Right atrium auricular region (tissue), 2 donors: ENCODE results near the gene SYT14. TPM values are rescaled to one million over a fixed set of nuclear protein-coding genes. Genes with fewer than 3 reads are reported as not detected.
"Not testable (repeated sequence)": the region's sequence is repeated elsewhere in the genome, so short reads cannot be mapped to it uniquely, and the experiment has no call there.

ENCODE experiments used
- DNase-seq: peaks from one replicate; pipeline ENCODE4 v3.0.0-alpha.2; 2019; ENCODE audit warnings: low spot score
- H3K27ac ChIP-seq, 2 donors: fragments of 200-600 bp; sonication (generic); 1 replicate in 1 of 2; 2 replicates in 1 of 2; pipeline ENCODE4 v1.5.1; 2016 to 2019
- H3K27me3 ChIP-seq, 2 donors: fragments of 200-600 bp; sonication (generic); one replicate each; pipeline versions ENCODE4 v1.5.1 to v1.6.0; 2017 to 2019
- H3K36me3 ChIP-seq: fragments of 200-600 bp; sonication (generic); one replicate; pipeline ENCODE4 v1.5.1; 2016
- H3K4me1 ChIP-seq, 2 donors: fragments of 200-600 bp; sonication (generic); one replicate each; pipeline versions ENCODE4 v1.5.1 to v1.6.0; 2017 to 2019
- H3K4me3 ChIP-seq, 2 donors: fragments of 200-600 bp; sonication (generic); 1 replicate in 1 of 2; 2 replicates in 1 of 2; pipeline ENCODE4 v1.5.1; 2017 to 2019; ENCODE audit warnings: mild to moderate bottlenecking in 1 of 2, moderate library complexity in 1 of 2
- H3K9me3 ChIP-seq, 2 donors: fragments of 200-600 bp; sonication (generic); one replicate each; pipeline ENCODE4 v1.5.1; 2019
- CTCF ChIP-seq, 2 donors: fragments of 200-600 bp; sonication (generic); IDR thresholded peaks; one replicate each; pipeline ENCODE4 v1.5.1; 2019; ENCODE audit warnings: antibody characterized with exemption in 2 of 2
- total RNA-seq, 2 donors: library from RNA; depleted of rRNA; stranded (reverse); fragments of >200 nt; gene quantifications; one replicate each; pipeline ENCODE4 v1.1.0, GENCODE V29; 2016

The SYT14 gene
- total RNA-seq, 2 donors from 2014 or later: 0.04 TPM; not detected in 1

- TF ChIP-seq CTCF (IDR thresholded peaks at IDR 0.05): no peak
- H3K27ac ChIP-seq: no peak overlapping the region
- H3K9me3 ChIP-seq: no peaks in the 10 kb centered on the region
- no peak overlapping the region for H3K4me3 ChIP-seq
- DNase-seq: no peak
- no peaks in the 10 kb centered on the region for H3K4me1 ChIP-seq
- H3K27me3 ChIP-seq: no peaks in the 10 kb centered on the region
- H3K36me3 ChIP-seq: no peaks in the 10 kb centered on the region
Observed at GRCh38 chr1:209956116-209956515, 18.1 kb downstream of the SYT14 start.

GRCh38 chr1:209959623-209960022 is 21.6 kb downstream of the SYT14 start:
- TF ChIP-seq CTCF (IDR thresholded peaks at IDR 0.05): no peak
- Histone ChIP-seq H3K4me1 (no peaks in the 10 kb centered on the region), H3K4me3 (no peak overlapping the region), H3K27me3 (no peaks in the 10 kb centered on the region), H3K36me3 (no peaks in the 10 kb centered on the region), H3K9me3 (no peaks in the 10 kb centered on the region), H3K27ac (no peak overlapping the region)
- no peak for DNase-seq

GRCh38 chr1:209960926-209961325 is 22.9 kb downstream of the SYT14 start:
- H3K27ac ChIP-seq: no peak overlapping the region
- no peak for TF ChIP-seq CTCF (IDR thresholded peaks at IDR 0.05)
- H3K27me3 ChIP-seq: no peaks in the 10 kb centered on the region
- no peaks in the 10 kb centered on the region for H3K9me3 ChIP-seq
- no peak for DNase-seq
- H3K36me3 ChIP-seq: no peaks in the 10 kb centered on the region
- no peak overlapping the region for H3K4me3 ChIP-seq
- H3K4me1 ChIP-seq: no peaks in the 10 kb centered on the region

- Histone ChIP-seq H3K27me3 (no peaks in the 10 kb centered on the region), H3K36me3 (no peaks in the 10 kb centered on the region), H3K4me3 (no peak overlapping the region), H3K9me3 (no peaks in the 10 kb centered on the region), H3K4me1 (no peaks in the 10 kb centered on the region), H3K27ac (no peak overlapping the region)
- no peak for TF ChIP-seq CTCF (IDR thresholded peaks at IDR 0.05)
- DNase-seq: no peak
Observed at GRCh38 chr1:209962388-209962787, 24.4 kb downstream of the SYT14 start.

GRCh38 chr1:209962856-209963255 is 24.8 kb downstream of the SYT14 start:
- Histone ChIP-seq H3K27me3 (no peaks in the 10 kb centered on the region), H3K4me1 (no peaks in the 10 kb centered on the region), H3K4me3 (no peak overlapping the region), H3K27ac (no peak overlapping the region), H3K9me3 (no peaks in the 10 kb centered on the region), H3K36me3 (no peaks in the 10 kb centered on the region)
- DNase-seq: no peak
- no peak for TF ChIP-seq CTCF (IDR thresholded peaks at IDR 0.05)

- Histone ChIP-seq H3K4me3 (no peak overlapping the region), H3K4me1 (no peaks in the 10 kb centered on the region), H3K9me3 (no peaks in the 10 kb centered on the region), H3K27me3 (no peaks in the 10 kb centered on the region), H3K27ac (no peak overlapping the region), H3K36me3 (no peaks in the 10 kb centered on the region)
- no peak for DNase-seq
- no peak for TF ChIP-seq CTCF (IDR thresholded peaks at IDR 0.05)
Observed at GRCh38 chr1:209965996-209966395, 28.0 kb downstream of the SYT14 start.

- H3K4me3 ChIP-seq, H3K36me3 ChIP-seq, DNase-seq, H3K9me3 ChIP-seq, H3K27ac ChIP-seq, H3K4me1 ChIP-seq, H3K27me3 ChIP-seq: not testable (repeated sequence)
Observed at GRCh38 chr1:209978721-209979120, 40.7 kb downstream of the SYT14 start.
